ENCODE measurements around the gene CASD1.

CASD1 gene
- total RNA-seq = 19.5 to 66.8 (median 45.7) reads per million in 9 experiments

DNA sequence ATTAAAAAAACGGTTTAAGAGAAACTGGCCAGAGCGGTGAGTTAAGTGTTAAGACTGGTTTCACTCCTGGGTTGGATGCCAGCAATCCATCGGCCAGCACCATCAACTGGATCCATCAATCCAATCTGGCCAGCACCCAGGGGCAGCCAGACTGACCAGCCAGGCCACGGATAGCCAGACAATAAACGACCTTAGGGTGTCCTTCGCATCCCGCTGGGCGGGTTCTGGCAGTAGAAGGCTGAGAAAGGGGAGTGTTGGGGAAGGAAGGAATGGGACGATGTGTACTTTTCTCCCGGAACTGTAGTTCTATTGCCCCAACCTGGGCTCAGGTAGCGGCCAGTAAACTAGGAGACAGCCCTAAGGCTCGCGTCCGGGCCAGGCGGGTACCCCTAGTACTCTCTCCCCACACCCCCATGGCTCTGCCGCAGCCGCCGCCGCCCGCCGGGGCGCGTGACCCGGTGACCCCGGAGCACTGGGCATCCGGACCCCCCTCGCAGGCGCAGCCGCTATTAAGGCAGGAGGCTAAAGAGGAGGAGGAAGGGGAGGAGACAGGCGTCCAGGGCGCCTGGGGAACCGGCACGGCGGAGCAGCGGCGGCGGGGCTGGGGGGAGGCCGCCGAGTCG lies at the start of gene CASD1:
Gene CASD1 (plus strand): TSS at position 546 of the 623 bp plus-strand sequence. CDS start 276 bp downstream, outside the sequence.
- H3K27me3 Mint-ChIP-seq = no peaks in the 10 kb centered on the region
- H3K36me3 Mint-ChIP-seq (ENCODE audit: insufficient read depth) = peaks cover 6% of the 10 kb centered on the region
- H3K9me3 Mint-ChIP-seq = no peaks in the 10 kb centered on the region
- DNase-seq (peak; percentile 57), ATAC-seq (replicated peaks) (peak; percentile 71)
- H3K27ac Mint-ChIP-seq = peak within 1 kb of the TSS; percentile 72 to 92
- H3K4me3 Mint-ChIP-seq = peak within 1 kb of the TSS in 1 of 2 donors; percentile 78
- H3K4me1 Mint-ChIP-seq (ENCODE audit: low read depth in 2 of 2) = peaks cover 21 to 37% of the 10 kb centered on the region in 2 donors

- H3K9me3 Mint-ChIP-seq = no peaks in the 10 kb centered on the region
- no peaks in the 10 kb centered on the region for H3K4me1 Mint-ChIP-seq (ENCODE audit: low read depth in 2 of 2)
- ATAC-seq (replicated peaks) = no peak
- no peak for DNase-seq
- no peak overlapping the region for H3K27ac Mint-ChIP-seq
- no peaks in the 10 kb centered on the region for H3K36me3 Mint-ChIP-seq (ENCODE audit: insufficient read depth)
- no peak overlapping the region for H3K4me3 Mint-ChIP-seq
- peaks cover 16 to 26% of the 10 kb centered on the region in 2 donors for H3K27me3 Mint-ChIP-seq
Measured at GRCh38 chr7:94466516-94466915, 43.1 kb upstream of the CASD1 start.

GRCh38 chr7:94471604-94472003 lies 38.0 kb upstream of the CASD1 start:
- no peak for DNase-seq
- Mint-ChIP-seq H3K9me3 (no peaks in the 10 kb centered on the region), H3K27ac (no peak overlapping the region), H3K36me3 (ENCODE audit: insufficient read depth) (no peaks in the 10 kb centered on the region), H3K4me3 (no peak overlapping the region), H3K27me3 (peaks cover 8 to 24% of the 10 kb centered on the region in 2 donors), H3K4me1 (ENCODE audit: low read depth in 2 of 2) (no peaks in the 10 kb centered on the region)
- ATAC-seq (replicated peaks) = no peak

DNA sequence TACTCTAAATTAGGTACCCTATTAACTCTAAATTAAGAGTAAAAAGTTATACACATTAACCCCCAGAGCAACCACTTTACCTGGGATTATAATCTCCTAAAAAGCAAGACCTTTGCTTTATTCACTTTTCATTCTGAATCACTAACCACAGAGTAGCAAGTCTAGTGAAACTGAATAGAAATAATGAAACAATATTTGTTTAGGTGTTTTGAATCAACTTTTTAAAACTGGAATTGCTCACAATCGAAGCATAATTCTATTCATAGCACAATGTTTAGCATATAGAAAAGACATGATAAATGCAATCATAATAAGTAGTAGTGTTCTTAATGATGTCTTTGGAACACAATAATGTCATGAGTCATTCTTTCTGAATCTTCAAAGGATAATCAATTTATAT lies 37.0 kb upstream of the CASD1 start:
- H3K9me3 Mint-ChIP-seq = no peaks in the 10 kb centered on the region
- no peak for ATAC-seq (replicated peaks)
- DNase-seq = no peak
- no peaks in the 10 kb centered on the region for H3K36me3 Mint-ChIP-seq (ENCODE audit: insufficient read depth)
- H3K4me1 Mint-ChIP-seq (ENCODE audit: low read depth in 2 of 2) = no peaks in the 10 kb centered on the region
- H3K27me3 Mint-ChIP-seq = peaks cover 8 to 16% of the 10 kb centered on the region in 2 donors
- no peak overlapping the region for H3K27ac Mint-ChIP-seq
- H3K4me3 Mint-ChIP-seq = no peak overlapping the region

GRCh38 chr7:94476251-94476840 lies 33.3 kb upstream of the CASD1 start:
- H3K27me3 Mint-ChIP-seq = peaks cover 0 to 7% of the 10 kb centered on the region in 2 donors

GRCh38 chr7:94477878-94478277 lies 31.7 kb upstream of the CASD1 start:
- Mint-ChIP-seq H3K36me3 (ENCODE audit: insufficient read depth) (no peaks in the 10 kb centered on the region), H3K4me3 (no peak overlapping the region), H3K27ac (no peak overlapping the region), H3K4me1 (ENCODE audit: low read depth in 2 of 2) (no peaks in the 10 kb centered on the region), H3K9me3 (no peaks in the 10 kb centered on the region), H3K27me3 (peaks cover 0 to 7% of the 10 kb centered on the region in 2 donors)
- ATAC-seq (replicated peaks) (no peak), DNase-seq (no peak)

More at GRCh38 chr7:94476251-94476840, 33.3 kb upstream of the CASD1 start:
- H3K27ac Mint-ChIP-seq = no peak overlapping the region
- H3K9me3 Mint-ChIP-seq = no peaks in the 10 kb centered on the region
- DNase-seq (no peak), ATAC-seq (replicated peaks) (no peak)
- no peaks in the 10 kb centered on the region for H3K36me3 Mint-ChIP-seq (ENCODE audit: insufficient read depth)
- no peak overlapping the region for H3K4me3 Mint-ChIP-seq
- no peaks in the 10 kb centered on the region for H3K4me1 Mint-ChIP-seq (ENCODE audit: low read depth in 2 of 2)

DNA sequence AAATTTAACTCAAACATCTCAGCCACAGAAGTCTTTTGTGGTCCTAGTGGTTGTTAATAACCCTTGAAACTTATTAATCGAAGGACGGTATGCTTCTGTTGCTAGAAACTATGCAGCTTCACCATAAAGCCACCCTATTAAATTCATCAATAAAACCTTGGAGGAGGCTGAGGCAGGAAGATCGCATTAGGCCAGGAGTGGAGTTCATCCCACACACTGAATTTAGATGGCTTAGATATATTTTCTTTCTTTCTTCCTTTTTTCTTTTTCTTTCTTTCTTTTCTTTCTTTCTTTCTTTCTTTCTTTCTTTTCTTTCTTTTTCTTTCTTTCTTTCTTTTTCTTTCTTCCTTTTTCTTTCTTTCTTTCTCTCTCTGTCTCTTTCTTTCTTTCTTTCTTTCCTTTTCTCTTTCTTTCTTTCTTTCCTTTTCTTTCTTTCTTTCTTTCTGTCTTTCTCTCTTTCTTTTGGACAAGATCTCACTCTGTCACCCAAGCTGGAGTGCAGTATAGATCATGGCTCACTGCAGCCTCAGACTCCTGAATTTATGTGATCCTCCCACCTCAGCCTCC lies 30.9 kb upstream of the CASD1 start:
- Mint-ChIP-seq H3K36me3 (ENCODE audit: insufficient read depth) (no peaks in the 10 kb centered on the region), H3K9me3 (no peaks in the 10 kb centered on the region), H3K4me1 (ENCODE audit: low read depth in 2 of 2) (no peaks in the 10 kb centered on the region), H3K27me3 (peaks cover 5 to 11% of the 10 kb centered on the region in 2 donors), H3K27ac (no peak overlapping the region), H3K4me3 (no peak overlapping the region)
- DNase-seq (no peak), ATAC-seq (replicated peaks) (no peak)

DNA sequence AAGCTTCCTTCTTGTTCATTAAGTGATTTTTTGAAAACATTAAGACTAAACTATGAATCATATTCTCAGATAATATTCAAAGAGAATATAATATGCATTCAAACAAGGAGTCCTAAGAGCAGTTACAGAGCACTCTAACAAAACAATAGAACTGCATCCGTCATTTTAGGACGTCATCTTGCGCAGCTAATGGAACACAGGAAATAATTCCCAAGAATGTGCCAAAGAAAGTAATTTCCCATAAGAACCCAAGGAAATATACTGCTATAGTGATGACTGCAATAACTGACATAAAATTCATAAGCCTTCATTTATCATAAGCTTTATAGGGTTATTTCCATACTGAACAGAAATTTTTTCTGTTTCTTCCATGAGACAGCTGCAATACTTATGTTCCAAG lies 28.3 kb upstream of the CASD1 start:
- no peaks in the 10 kb centered on the region for H3K4me1 Mint-ChIP-seq (ENCODE audit: low read depth in 2 of 2)
- H3K27ac Mint-ChIP-seq = no peak overlapping the region
- no peaks in the 10 kb centered on the region for H3K36me3 Mint-ChIP-seq (ENCODE audit: insufficient read depth)
- ATAC-seq (replicated peaks) (no peak), DNase-seq (no peak)
- no peaks in the 10 kb centered on the region for H3K9me3 Mint-ChIP-seq
- H3K4me3 Mint-ChIP-seq = no peak overlapping the region
- peaks cover 7 to 28% of the 10 kb centered on the region in 2 donors for H3K27me3 Mint-ChIP-seq

DNA sequence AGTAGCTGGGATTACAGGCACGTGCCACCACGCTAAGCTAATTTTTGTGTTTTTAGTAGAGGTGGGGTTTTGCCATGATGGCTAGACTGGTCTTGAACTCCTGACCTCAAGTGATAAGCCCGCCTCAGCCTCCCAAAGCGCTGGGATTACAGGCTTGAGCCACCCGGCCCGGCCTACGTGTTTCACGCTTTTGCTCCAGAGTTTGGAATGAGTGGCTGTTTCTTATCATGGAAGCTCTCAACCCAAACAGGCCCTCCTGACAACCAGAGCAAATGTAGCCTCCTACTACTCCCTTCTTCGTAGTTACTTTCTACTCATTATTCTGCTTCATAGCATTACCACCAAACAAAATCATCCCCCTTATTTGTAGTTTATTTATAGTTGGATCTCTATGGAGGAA lies 26.8 kb upstream of the CASD1 start:
- Mint-ChIP-seq H3K27ac (no peak overlapping the region), H3K4me3 (no peak overlapping the region), H3K36me3 (ENCODE audit: insufficient read depth) (no peaks in the 10 kb centered on the region), H3K9me3 (no peaks in the 10 kb centered on the region), H3K27me3 (peaks cover 21 to 43% of the 10 kb centered on the region in 2 donors), H3K4me1 (ENCODE audit: low read depth in 2 of 2) (no peaks in the 10 kb centered on the region)
- ATAC-seq (replicated peaks) (no peak), DNase-seq (no peak)

- DNase-seq (no peak), ATAC-seq (replicated peaks) (no peak)
- Mint-ChIP-seq H3K27ac (no peak overlapping the region), H3K4me3 (no peak overlapping the region), H3K9me3 (no peaks in the 10 kb centered on the region), H3K4me1 (ENCODE audit: low read depth in 2 of 2) (no peaks in the 10 kb centered on the region), H3K27me3 (peaks cover 32 to 50% of the 10 kb centered on the region in 2 donors), H3K36me3 (ENCODE audit: insufficient read depth) (no peaks in the 10 kb centered on the region)
Measured at GRCh38 chr7:94483843-94484242, 25.8 kb upstream of the CASD1 start.

DNA sequence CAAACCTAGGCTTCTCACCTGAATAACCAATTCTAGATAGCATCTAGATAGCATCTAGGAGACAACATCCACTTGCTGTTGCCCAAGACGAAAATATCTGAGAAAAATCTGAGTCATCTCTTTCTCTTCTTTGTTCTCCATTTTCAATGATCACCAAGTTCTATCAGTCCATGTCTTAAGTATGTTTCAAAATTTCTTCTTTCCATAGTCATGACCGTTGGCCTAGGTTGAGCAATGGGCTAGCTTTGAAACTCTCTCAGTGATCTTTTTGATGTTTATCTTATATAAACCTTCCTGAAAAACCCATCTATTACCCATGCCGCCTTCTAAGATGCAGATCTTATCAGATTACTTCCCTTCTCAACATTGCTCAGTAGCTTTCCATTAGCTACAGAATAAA lies 23.4 kb upstream of the CASD1 start:
- ATAC-seq (replicated peaks) (no peak), DNase-seq (no peak)
- no peaks in the 10 kb centered on the region for H3K36me3 Mint-ChIP-seq (ENCODE audit: insufficient read depth)
- no peaks in the 10 kb centered on the region for H3K4me1 Mint-ChIP-seq (ENCODE audit: low read depth in 2 of 2)
- H3K27me3 Mint-ChIP-seq = peaks cover 48 to 56% of the 10 kb centered on the region in 2 donors
- H3K4me3 Mint-ChIP-seq = no peak overlapping the region
- H3K9me3 Mint-ChIP-seq = no peaks in the 10 kb centered on the region
- no peak overlapping the region for H3K27ac Mint-ChIP-seq

DNA sequence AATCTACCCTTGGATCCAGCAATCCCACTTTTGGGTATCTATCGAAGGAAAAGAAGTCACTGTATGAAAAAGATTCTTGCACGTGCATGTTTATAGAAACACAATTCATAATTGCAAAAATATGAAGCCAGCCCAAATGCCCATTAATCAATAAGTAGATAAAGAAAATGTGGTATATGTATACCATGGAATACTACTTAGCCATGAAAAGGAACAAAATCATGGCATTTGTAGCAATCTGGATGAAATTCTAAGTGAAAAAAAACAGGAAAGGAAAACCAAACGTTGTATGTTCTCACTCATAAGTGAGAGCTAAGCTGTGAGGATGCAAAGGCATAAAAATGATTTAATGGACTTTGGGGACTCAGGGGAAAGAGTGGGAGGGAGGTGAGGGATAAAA lies 18.2 kb upstream of the CASD1 start:
- Mint-ChIP-seq H3K4me3 (no peak overlapping the region), H3K27ac (no peak overlapping the region), H3K36me3 (ENCODE audit: insufficient read depth) (no peaks in the 10 kb centered on the region), H3K27me3 (peaks cover 49 to 52% of the 10 kb centered on the region in 2 donors), H3K4me1 (ENCODE audit: low read depth in 2 of 2) (no peaks in the 10 kb centered on the region), H3K9me3 (no peaks in the 10 kb centered on the region)
- DNase-seq = no peak
- ATAC-seq (replicated peaks) = no peak

GRCh38 chr7:94492601-94493000 lies 17.0 kb upstream of the CASD1 start:
- Mint-ChIP-seq H3K27ac (no peak overlapping the region), H3K27me3 (peaks cover 45 to 50% of the 10 kb centered on the region in 2 donors), H3K36me3 (ENCODE audit: insufficient read depth) (no peaks in the 10 kb centered on the region), H3K4me1 (ENCODE audit: low read depth in 2 of 2) (no peaks in the 10 kb centered on the region), H3K4me3 (no peak overlapping the region), H3K9me3 (no peaks in the 10 kb centered on the region)
- DNase-seq (no peak), ATAC-seq (replicated peaks) (no peak)

Measured in effector memory CD8-positive, alpha-beta T cell (primary cell).